ENCODE results near the gene SYNGAP1. TPM values are rescaled to one million over a fixed set of nuclear protein-coding genes. Genes with fewer than 3 reads are reported as not detected.
A peak's percentile ranks its signal among the peaks of the same experiment; 100 is the strongest.

The SYNGAP1 gene
- polyA plus RNA-seq, 1 of the 3 experiments (the other 2 are of a cell fraction): 8.8 TPM

- peak overlapping the region; percentile 91 for H3K4me2 ChIP-seq
- WGBS (ENCODE audit: low lambda C conversion rate): 41% methylated on average over 3 of the region's 3 CpGs
- POLR2A ChIA-PET: no interaction called here
Observed at GRCh38 chr6:33392979-33393378, 26.9 kb upstream of the SYNGAP1 start.

More at GRCh38 chr6:33392979-33393378, 26.9 kb upstream of the SYNGAP1 start:
- Histone ChIP-seq H3K27ac (ENCODE audit: low read depth in 2 of 2, low read length in 1 of 2) (peak overlapping the region; percentile 35 to 67; a peak in 3 of 4 replicates), H3K9me2 (no peaks in the 10 kb centered on the region), H2AFZ (ENCODE audit: low read depth) (peak overlapping the region; percentile 72; the same call in 1 of the 2 replicates), H3K27me3 (ENCODE audit: insufficient read depth) (no peaks in the 10 kb centered on the region), H3K4me3 (ENCODE audit: low read depth in 2 of 2, low read length in 1 of 2) (peak overlapping the region; percentile 66 to 92; a peak in 3 of 4 replicates), H4K20me1 (ENCODE audit: insufficient read depth) (peaks cover 9% of the 10 kb centered on the region; the same call in 1 of the 2 replicates), H3K36me3 (replicated peaks in 1 of 2; ENCODE audit: control insufficient read depth in 1 of 2, insufficient read depth in 2 of 2, low read length in 1 of 2) (no peaks in the 10 kb centered on the region), H3K4me1 (ENCODE audit: control insufficient read depth in 1 of 2, insufficient read depth in 2 of 2, low read depth in 1 of 2, low read length in 1 of 2) (peaks cover 0 to 16% of the 10 kb centered on the region in 2 experiments; a peak in 3 of 4 replicates), H3K9ac (peak overlapping the region; percentile 84), H3K79me2 (ENCODE audit: insufficient read depth) (peaks cover 64% of the 10 kb centered on the region), H3K9me3 (no peaks in the 10 kb centered on the region), H3F3A (replicated peaks; ENCODE audit: insufficient read depth) (peaks cover 5% of the 10 kb centered on the region)
- TF ChIP-seq RFX5 (IDR thresholded peaks at IDR 0.05; ENCODE audit: low read length) (no peak), TAF1 (IDR thresholded peaks at IDR 0.05; ENCODE audit: borderline replicate concordance, low read depth, low read length) (no peak), USF2 (IDR thresholded peaks at IDR 0.05; ENCODE audit: borderline replicate concordance, low read depth, low read length) (no peak), JUND (IDR thresholded peaks at IDR 0.05) (no peak), PBX3 (IDR thresholded peaks at IDR 0.05) (no peak), CHD2 (IDR thresholded peaks at IDR 0.05; ENCODE audit: low read length, partially characterized antibody) (no peak), RAD21 (IDR thresholded peaks at IDR 0.05; ENCODE audit: low read length) (no peak), RCOR1 (IDR thresholded peaks at IDR 0.05; ENCODE audit: low read length) (no peak), FOSL2 (IDR thresholded peaks at IDR 0.05; ENCODE audit: borderline replicate concordance, low read depth) (no peak), FOXM1 (IDR thresholded peaks at IDR 0.05; ENCODE audit: low read depth) (no peak), NRF1 (IDR thresholded peaks at IDR 0.05; ENCODE audit: low read depth, low read length) (no peak), SIN3A (IDR thresholded peaks at IDR 0.05; ENCODE audit: borderline replicate concordance, low read depth, low read length) (no peak), GABPA (IDR thresholded peaks at IDR 0.05; ENCODE audit: low read depth) (no peak), YY1 (IDR thresholded peaks at IDR 0.05; ENCODE audit: low read depth) (no peak)
- TF ChIP-seq, protein P1, sequence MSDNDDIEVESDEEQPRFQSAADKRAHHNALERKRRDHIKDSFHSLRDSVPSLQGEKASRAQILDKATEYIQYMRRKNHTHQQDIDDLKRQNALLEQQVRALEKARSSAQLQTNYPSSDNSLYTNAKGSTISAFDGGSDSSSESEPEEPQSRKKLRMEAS (IDR thresholded peaks at IDR 0.05; ENCODE audit: low read depth): no peak
- TF ChIP-seq, protein P2, sequence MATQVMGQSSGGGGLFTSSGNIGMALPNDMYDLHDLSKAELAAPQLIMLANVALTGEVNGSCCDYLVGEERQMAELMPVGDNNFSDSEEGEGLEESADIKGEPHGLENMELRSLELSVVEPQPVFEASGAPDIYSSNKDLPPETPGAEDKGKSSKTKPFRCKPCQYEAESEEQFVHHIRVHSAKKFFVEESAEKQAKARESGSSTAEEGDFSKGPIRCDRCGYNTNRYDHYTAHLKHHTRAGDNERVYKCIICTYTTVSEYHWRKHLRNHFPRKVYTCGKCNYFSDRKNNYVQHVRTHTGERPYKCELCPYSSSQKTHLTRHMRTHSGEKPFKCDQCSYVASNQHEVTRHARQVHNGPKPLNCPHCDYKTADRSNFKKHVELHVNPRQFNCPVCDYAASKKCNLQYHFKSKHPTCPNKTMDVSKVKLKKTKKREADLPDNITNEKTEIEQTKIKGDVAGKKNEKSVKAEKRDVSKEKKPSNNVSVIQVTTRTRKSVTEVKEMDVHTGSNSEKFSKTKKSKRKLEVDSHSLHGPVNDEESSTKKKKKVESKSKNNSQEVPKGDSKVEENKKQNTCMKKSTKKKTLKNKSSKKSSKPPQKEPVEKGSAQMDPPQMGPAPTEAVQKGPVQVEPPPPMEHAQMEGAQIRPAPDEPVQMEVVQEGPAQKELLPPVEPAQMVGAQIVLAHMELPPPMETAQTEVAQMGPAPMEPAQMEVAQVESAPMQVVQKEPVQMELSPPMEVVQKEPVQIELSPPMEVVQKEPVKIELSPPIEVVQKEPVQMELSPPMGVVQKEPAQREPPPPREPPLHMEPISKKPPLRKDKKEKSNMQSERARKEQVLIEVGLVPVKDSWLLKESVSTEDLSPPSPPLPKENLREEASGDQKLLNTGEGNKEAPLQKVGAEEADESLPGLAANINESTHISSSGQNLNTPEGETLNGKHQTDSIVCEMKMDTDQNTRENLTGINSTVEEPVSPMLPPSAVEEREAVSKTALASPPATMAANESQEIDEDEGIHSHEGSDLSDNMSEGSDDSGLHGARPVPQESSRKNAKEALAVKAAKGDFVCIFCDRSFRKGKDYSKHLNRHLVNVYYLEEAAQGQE (IDR thresholded peaks at IDR 0.05; ENCODE audit: low read depth, low read length): no peak
- CTCF ChIA-PET: interaction anchor here (0.9 to 6.2 kb wide), 2 partner anchors 8 to 33 kb away, joined by 6 to 20 read pairs; no protein-coding TSS in a partner anchor
- DNase-seq: no peak

Data from SK-N-SH (cell line).